Astrocyte of the cerebellum (primary cell): ENCODE data around the gene DCP2.

Source experiments
- DNase-seq: peaks from one replicate; pipeline ENCODE4 v3.0.0-alpha.2; 2011; ENCODE audit warnings: low read depth
- H3K4me3 ChIP-seq: 2 replicates; pipeline ENCODE4 v1.5.1; 2011; ENCODE audit warnings: mild to moderate bottlenecking, low read depth, low read length, moderate library complexity
- CTCF ChIP-seq: IDR thresholded peaks from 2 replicates; pipeline ENCODE4 v1.5.1; 2012; ENCODE audit warnings: low read length, low read depth, moderate library complexity, mild to moderate bottlenecking; ENCODE audit errors: missing control alignments
- in situ Hi-C: cut with HindIII; loops from 2 replicates; pipeline ENCODE4 v1.10.0; 2017; ENCODE audit warnings: low sequenced_read_pairs

Gene DCP2

GRCh38 chr5:112976432-112977309 lies at the start of gene DCP2:
DCP2 (plus strand) TSS chr5:112976798; CDS start chr5:112976934, 136 bp downstream.
- DNase-seq, result peak; percentile 99
- TF ChIP-seq CTCF, result no peak
- peak within 1 kb of the TSS; percentile 91 for H3K4me3 ChIP-seq
- in situ Hi-C loops, result no loop called here

- in situ Hi-C loops, result no loop called here
- no peak overlapping the region for H3K4me3 ChIP-seq
- TF ChIP-seq CTCF, result no peak
- no peak for DNase-seq
These were observed 47.1 kb upstream of the DCP2 start for GRCh38 chr5:112929336-112930081.

DNA sequence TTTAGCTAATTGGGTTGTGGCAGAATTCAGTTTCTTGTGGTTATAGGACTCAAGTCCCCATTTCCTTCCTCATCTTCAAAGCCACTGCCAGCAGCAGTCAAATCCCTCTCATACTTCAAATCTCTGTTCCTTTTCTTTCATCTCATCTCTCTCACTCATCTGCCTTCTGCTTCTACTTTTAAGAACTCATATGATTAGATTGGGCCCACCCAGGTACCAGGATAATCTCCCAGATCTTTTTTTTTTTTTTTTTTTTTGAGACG lies 46.6 kb upstream of the DCP2 start:
- no peak overlapping the region for H3K4me3 ChIP-seq
- DNase-seq, result no peak
- TF ChIP-seq CTCF, result no peak
- in situ Hi-C loops, result no loop called here

GRCh38 chr5:112931473-112931872 lies 45.1 kb upstream of the DCP2 start:
- in situ Hi-C loops, result no loop called here
- no peak for DNase-seq
- H3K4me3 ChIP-seq, result no peak overlapping the region
- no peak for TF ChIP-seq CTCF

DNA sequence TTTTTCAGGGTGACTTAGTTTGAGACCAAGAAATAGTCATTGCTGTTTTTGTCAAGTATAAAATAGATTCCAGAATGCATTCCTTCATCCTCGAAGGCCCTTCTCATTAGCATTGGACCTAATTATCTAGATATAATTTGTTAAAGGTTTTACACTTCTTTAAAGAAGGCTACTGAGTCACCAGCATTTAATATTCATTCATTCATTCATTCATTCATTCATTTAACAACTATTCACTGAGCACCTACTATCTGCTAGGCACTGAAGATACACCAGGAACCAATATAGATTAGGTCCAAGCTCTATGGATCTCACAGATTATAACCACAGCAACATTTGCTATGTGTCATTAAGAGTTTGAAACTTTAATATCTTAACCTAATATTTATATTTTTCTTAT lies 43.5 kb upstream of the DCP2 start:
- no peak for TF ChIP-seq CTCF
- no peak for DNase-seq
- H3K4me3 ChIP-seq, result no peak overlapping the region
- in situ Hi-C loops, result no loop called here

- DNase-seq, result no peak
- in situ Hi-C loops, result no loop called here
- H3K4me3 ChIP-seq, result no peak overlapping the region
- no peak for TF ChIP-seq CTCF
These were observed 42.8 kb upstream of the DCP2 start for GRCh38 chr5:112933651-112934365.
